HepG2 (cell line): ENCODE data around the gene AGAP1. TPM values are rescaled to one million over a fixed set of nuclear protein-coding genes. Genes with fewer than 3 reads are reported as not detected.

ENCODE experiments used
- ARID5B ChIP-seq: IDR thresholded peaks from 2 replicates; pipeline ENCODE4 v1.4.0; 2020; ENCODE audit warnings: mild to moderate bottlenecking, missing genetic modification reagents
- ARNTL ChIP-seq: sonication (generic); formaldehyde crosslinking; IDR thresholded peaks from 2 replicates; pipeline ENCODE4 v1.4.0; 2020; ENCODE audit warnings: mild to moderate bottlenecking, missing genetic modification reagents
- DRAP1 ChIP-seq: IDR thresholded peaks from 2 replicates; pipeline ENCODE4 v1.6.1; 2016; ENCODE audit warnings: missing genetic modification reagents, missing compliant biosample characterization
- FOXJ3 ChIP-seq: sonication (generic); formaldehyde crosslinking; IDR thresholded peaks from 2 replicates; pipeline ENCODE4 v1.4.0; 2020; ENCODE audit warnings: missing genetic modification reagents, mild to moderate bottlenecking, borderline replicate concordance
- GATAD2A ChIP-seq: IDR thresholded peaks from 2 replicates; pipeline ENCODE4 v1.6.1; 2016
- HDAC1 ChIP-seq: sonication (generic); formaldehyde crosslinking; IDR thresholded peaks from 2 replicates; pipeline ENCODE4 v1.5.1; 2020; ENCODE audit warnings: mild to moderate bottlenecking, missing genetic modification reagents
- LRRFIP1 ChIP-seq: sonication (generic); formaldehyde crosslinking; conservative IDR thresholded peaks from 2 replicates; pipeline ENCODE4 v1.4.0; 2020; ENCODE audit warnings: missing genetic modification reagents
- MTA1 ChIP-seq: sonication (generic); formaldehyde crosslinking; IDR thresholded peaks from 2 replicates; pipeline ENCODE4 v1.4.0; 2020; ENCODE audit warnings: missing genetic modification reagents, mild to moderate bottlenecking, borderline replicate concordance
- PITX1 ChIP-seq: sonication (generic); formaldehyde crosslinking; IDR thresholded peaks from 2 replicates; pipeline ENCODE4 v1.5.1; 2020; ENCODE audit warnings: mild to moderate bottlenecking, missing genetic modification reagents
- RBM22 ChIP-seq: fragments of 200-400 bp; formaldehyde crosslinking; optimal IDR thresholded peaks from 2 replicates; pipeline ENCODE3; 2017; ENCODE audit warnings: mild to moderate bottlenecking, low read length, moderate library complexity
- RFXAP ChIP-seq: sonication (generic); formaldehyde crosslinking; IDR thresholded peaks from 2 replicates; pipeline ENCODE4 v1.4.0; 2020; ENCODE audit warnings: missing genetic modification reagents, borderline replicate concordance
- TFAP4 ChIP-seq: sonication (generic); IDR thresholded peaks from 2 replicates; pipeline ENCODE4 v1.6.1; 2016; ENCODE audit warnings: low read depth, borderline replicate concordance
- USF2 ChIP-seq, 2 experiments: sonication (generic) in 1 of 2; formaldehyde crosslinking in 1 of 2; IDR thresholded peaks; 2 replicates each; pipeline versions ENCODE4 v1.5.1 to v1.6.1; 2011 to 2020; ENCODE audit warnings: borderline replicate concordance in 1 of 2, low read depth in 1 of 2, low read length in 1 of 2, mild to moderate bottlenecking in 1 of 2, missing genetic modification reagents in 1 of 2, moderate library complexity in 1 of 2
- ZFX ChIP-seq: sonication (generic); formaldehyde crosslinking; IDR thresholded peaks from 2 replicates; pipeline ENCODE4 v1.4.0; 2020; ENCODE audit warnings: mild to moderate bottlenecking, low read depth, missing genetic modification reagents, moderate library complexity
- ZNF276 ChIP-seq: sonication (generic); formaldehyde crosslinking; IDR thresholded peaks from 2 replicates; pipeline ENCODE4 v1.4.0; 2020; ENCODE audit warnings: mild to moderate bottlenecking, low read depth, missing genetic modification reagents
- ZNF576 ChIP-seq: sonication (generic); formaldehyde crosslinking; IDR thresholded peaks from 2 replicates; pipeline ENCODE4 v1.4.0; 2020; ENCODE audit warnings: mild to moderate bottlenecking, missing genetic modification reagents
- ZNF652 ChIP-seq: IDR thresholded peaks from 2 replicates; pipeline ENCODE4 v1.6.1; 2016; ENCODE audit warnings: low read depth, borderline replicate concordance
- polyA plus RNA-seq, 8 experiments: library from polyadenylated mRNA; depleted of rRNA in 3 of 8; stranded (reverse) in 7 of 8; unstranded in 1 of 8; fragments of >200 nt; fragmentation: Illumina TruSeq in 4 of 8; extraction: Trizol in 4 of 8; gene quantifications; 2 replicates each; pipeline versions ENCODE4 v1.2.1 to v1.2.3, GENCODE V29; 2011 to 2016; ENCODE audit warnings: low read depth in 4 of 8, missing spikeins in 1 of 8, mixed read lengths in 1 of 8; ENCODE audit not compliant: insufficient read depth in 1 of 8
- total RNA-seq, 5 experiments: library from RNA; depleted of rRNA; stranded (reverse); fragments of >200 nt; fragmentation: Illumina TruSeq; extraction: Trizol; gene quantifications; 2 replicates each; pipeline ENCODE4 v1.2.3, GENCODE V29; 2016; ENCODE audit warnings: low read depth in 1 of 5

Gene AGAP1
- total and polyA plus RNA-seq, 2 of the 13 experiments (the other 11 are each of a cell fraction or from before 2014, with no cell fraction given): 21.2 to 32.7 TPM

GRCh38 chr2:235924675-235925063 is 430.8 kb downstream of the AGAP1 start (continued):
- no peak for TF ChIP-seq LRRFIP1
- TF ChIP-seq ZNF576 (CRISPR knock-in tag): no peak
- TF ChIP-seq GATAD2A (CRISPR knock-in tag): peak; percentile 73; the same call in 1 of the 2 replicates
- 0 out of 2 replicates have a peak, but pooled peaks have one; percentile 44 for TF ChIP-seq DRAP1 (CRISPR knock-in tag)
- TF ChIP-seq ARID5B (CRISPR knock-in tag): peak; percentile 74; the same call in 1 of the 2 replicates
- TF ChIP-seq ARNTL (CRISPR knock-in tag): peak; percentile 67; the same call in 1 of the 2 replicates
- TF ChIP-seq HDAC1 (CRISPR knock-in tag): peak; percentile 54; the same call in 1 of the 2 replicates
- TF ChIP-seq TFAP4: peak; percentile 47; the same call in 1 of the 2 replicates
- TF ChIP-seq ZNF652 (CRISPR knock-in tag): no peak
- TF ChIP-seq ZFX (CRISPR knock-in tag): 0 out of 2 replicates have a peak, but pooled peaks have one; percentile 41
- TF ChIP-seq ZNF276 (CRISPR knock-in tag): peak; percentile 91
- peak; percentile 79; the same call in 1 of the 2 replicates for TF ChIP-seq MTA1 (CRISPR knock-in tag)
- TF ChIP-seq RBM22: peak; percentile 14
- TF ChIP-seq RFXAP: no peak
- no peak for TF ChIP-seq USF2 (IDR thresholded peaks at IDR 0.05; ENCODE audit: low read depth, low read length)
- TF ChIP-seq USF2 (CRISPR knock-in tag; IDR thresholded peaks at IDR 0.05; ENCODE audit: borderline replicate concordance): no peak
- TF ChIP-seq FOXJ3 (CRISPR knock-in tag): no peak; the same call in 1 of the 2 replicates
- peak; percentile 71 for TF ChIP-seq PITX1
